Erythroblast (primary cell): ENCODE measurements around the gene LRPPRC.

Source experiments
- GATA1 ChIP-seq: IDR thresholded peaks from 2 replicates; pipeline ENCODE4 v1.6.1; 2011; ENCODE audit warnings: low read depth, mild to moderate bottlenecking, control low read depth, low read length, moderate library complexity
- POLR2A ChIP-seq: IDR thresholded peaks from 2 replicates; pipeline ENCODE4 v1.6.1; 2011; ENCODE audit warnings: mild to moderate bottlenecking, low read length

GRCh38 chr2:43960921-43961320 is 34.9 kb downstream of the LRPPRC start:
- TF ChIP-seq POLR2A (no peak), GATA1 (no peak)
